ENCODE data around the gene POLR2B.

Gene POLR2B

GRCh38 chr4:57077550-57078343, 99.1 kb downstream of the POLR2B start:
- Histone ChIP-seq H3K9me3 (ENCODE audit: control insufficient read depth, insufficient read depth, low read depth, low read length) (no peaks in the 10 kb centered on the region), H3K4me1 (ENCODE audit: control insufficient read depth, insufficient read depth, low read length) (peaks cover 15% of the 10 kb centered on the region), H3K27ac (ENCODE audit: extremely low read depth, low read depth, low read length) (peak overlapping the region; percentile 88), H3K36me3 (ENCODE audit: control insufficient read depth in 2 of 2, insufficient read depth in 1 of 2, low read length in 2 of 2) (no peaks in the 10 kb centered on the region), H3K4me3 (ENCODE audit: low read depth, low read length) (no peak overlapping the region)
- POLR2A ChIA-PET, result interaction anchor here (0.7 to 1.3 kb wide), 6 partner anchors 14 to 98 kb away, joined by 3 to 9 read pairs (median 4); partner anchors contain the start of gene IGFBP7
- TF ChIP-seq PRDM6 (tag by site-specific recombination; IDR thresholded peaks at IDR 0.05) (no peak), ZSCAN30 (tag by site-specific recombination; IDR thresholded peaks at IDR 0.05) (peak; percentile 83; the same call in 1 of the 2 replicates), KLF10 (tag by site-specific recombination; IDR thresholded peaks at IDR 0.05) (no peak)
- CTCF ChIA-PET, result interaction anchor here (2.2 kb wide), 1 partner anchor 86 kb away, joined by 11 read pairs; no protein-coding TSS in a partner anchor

- POLR2A ChIA-PET, result interaction anchor here (0.7 to 1.3 kb wide), 8 partner anchors 11 to 100 kb away, joined by 3 to 9 read pairs (median 4); partner anchors contain the start of genes IGFBP7 and POLR2B
- Histone ChIP-seq H3K36me3 (ENCODE audit: control insufficient read depth in 2 of 2, insufficient read depth in 1 of 2, low read length in 2 of 2) (no peaks in the 10 kb centered on the region), H3K4me3 (ENCODE audit: low read depth, low read length) (peak overlapping the region; percentile 11), H3K4me1 (ENCODE audit: control insufficient read depth, insufficient read depth, low read length) (peaks cover 15% of the 10 kb centered on the region), H3K9me3 (ENCODE audit: control insufficient read depth, insufficient read depth, low read depth, low read length) (no peaks in the 10 kb centered on the region), H3K27ac (ENCODE audit: extremely low read depth, low read depth, low read length) (peak overlapping the region; percentile 88)
- CTCF ChIA-PET, result interaction anchor here (0.8 to 2.2 kb wide), 2 partner anchors 9 to 85 kb away, joined by 3 to 11 read pairs; no protein-coding TSS in a partner anchor
- TF ChIP-seq ZNF76 (tag by site-specific recombination; IDR thresholded peaks at IDR 0.05; ENCODE audit: borderline replicate concordance, low read depth) (0 out of 2 replicates have a peak, but pooled peaks have one; percentile 14), SP7 (tag by site-specific recombination; IDR thresholded peaks at IDR 0.05) (peak; percentile 82), ZNF423 (tag by site-specific recombination; IDR thresholded peaks at IDR 0.05) (peak; percentile 79), ZNF629 (tag by site-specific recombination; IDR thresholded peaks at IDR 0.05) (peak; percentile 78), ZSCAN30 (tag by site-specific recombination; IDR thresholded peaks at IDR 0.05) (peak; percentile 23; the same call in 1 of the 2 replicates), ZNF518A (tag by site-specific recombination; conservative IDR thresholded peaks at IDR 0.05; ENCODE audit: low read depth) (peak; percentile 40; the same call in 1 of the 2 replicates), ZBTB48 (tag by site-specific recombination; IDR thresholded peaks at IDR 0.05) (0 out of 2 replicates have a peak, but pooled peaks have one; percentile 28), ZBTB11 (tag by site-specific recombination; conservative IDR thresholded peaks at IDR 0.05; ENCODE audit: low read depth) (peak; percentile 55; the same call in 1 of the 2 replicates), PATZ1 (tag by site-specific recombination; IDR thresholded peaks at IDR 0.05) (peak; percentile 90), ZNF114 (tag by site-specific recombination; IDR thresholded peaks at IDR 0.05) (no peak), PRDM6 (tag by site-specific recombination; IDR thresholded peaks at IDR 0.05) (peak; percentile 93), TCF7L2 (IDR thresholded peaks at IDR 0.05; ENCODE audit: borderline replicate concordance, low read depth, low read length) (peak; percentile 84; the same call in 1 of the 2 replicates), WT1 (tag by site-specific recombination; IDR thresholded peaks at IDR 0.05) (peak; percentile 81), ZSCAN16 (tag by site-specific recombination; IDR thresholded peaks at IDR 0.05) (no peak)
These were observed 100.2 kb downstream of the POLR2B start for GRCh38 chr4:57078685-57079521.
